ENCODE data around the gene LRRTM2.
"Not testable (repeated sequence)": the region's sequence is repeated elsewhere in the genome, so short reads cannot be mapped to it uniquely, and the experiment has no call there.

LRRTM2 gene, protein sequence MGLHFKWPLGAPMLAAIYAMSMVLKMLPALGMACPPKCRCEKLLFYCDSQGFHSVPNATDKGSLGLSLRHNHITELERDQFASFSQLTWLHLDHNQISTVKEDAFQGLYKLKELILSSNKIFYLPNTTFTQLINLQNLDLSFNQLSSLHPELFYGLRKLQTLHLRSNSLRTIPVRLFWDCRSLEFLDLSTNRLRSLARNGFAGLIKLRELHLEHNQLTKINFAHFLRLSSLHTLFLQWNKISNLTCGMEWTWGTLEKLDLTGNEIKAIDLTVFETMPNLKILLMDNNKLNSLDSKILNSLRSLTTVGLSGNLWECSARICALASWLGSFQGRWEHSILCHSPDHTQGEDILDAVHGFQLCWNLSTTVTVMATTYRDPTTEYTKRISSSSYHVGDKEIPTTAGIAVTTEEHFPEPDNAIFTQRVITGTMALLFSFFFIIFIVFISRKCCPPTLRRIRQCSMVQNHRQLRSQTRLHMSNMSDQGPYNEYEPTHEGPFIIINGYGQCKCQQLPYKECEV

DNA sequence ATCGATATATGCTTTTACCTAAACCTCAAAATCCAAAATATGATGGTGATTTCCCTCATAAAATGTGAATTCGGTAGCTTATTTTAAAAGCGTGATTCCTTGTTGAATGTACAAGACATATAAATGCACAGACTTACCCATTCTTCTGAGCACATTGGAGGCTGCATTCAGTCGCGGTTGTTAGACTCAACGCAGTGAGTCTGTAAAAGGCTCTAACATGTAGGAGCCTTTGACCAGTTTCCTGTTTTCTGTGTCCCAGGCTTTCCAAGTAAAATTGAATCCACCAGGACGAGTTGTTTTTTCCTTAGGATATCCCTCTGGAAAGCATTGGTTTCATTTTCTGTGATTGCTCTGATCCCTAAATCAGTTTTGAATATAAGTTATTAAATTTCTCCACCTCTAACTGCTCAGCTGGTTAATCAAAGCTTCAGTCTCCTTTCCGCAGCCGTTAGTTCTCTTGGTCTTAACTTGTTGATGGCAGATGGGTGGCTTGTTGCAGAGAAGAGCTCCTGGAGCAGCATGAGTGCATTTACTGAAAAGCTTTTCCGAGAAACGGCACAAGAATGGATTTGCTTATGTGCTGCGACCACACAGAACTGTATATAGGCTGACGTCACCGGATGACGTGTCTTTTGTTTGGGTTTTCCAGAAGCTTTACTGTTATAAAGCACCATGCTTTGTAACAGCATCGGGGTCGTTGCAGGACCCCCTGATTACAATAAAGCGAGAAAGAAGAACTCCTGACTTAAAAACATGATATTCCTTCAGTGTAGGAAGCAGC is at the start of gene LRRTM2:
Gene LRRTM2 (minus strand): TSS at position 565 of the 781 bp plus-strand sequence. CDS start 424 bp downstream, at position 141.
- DNase-seq, result no peak

DNA sequence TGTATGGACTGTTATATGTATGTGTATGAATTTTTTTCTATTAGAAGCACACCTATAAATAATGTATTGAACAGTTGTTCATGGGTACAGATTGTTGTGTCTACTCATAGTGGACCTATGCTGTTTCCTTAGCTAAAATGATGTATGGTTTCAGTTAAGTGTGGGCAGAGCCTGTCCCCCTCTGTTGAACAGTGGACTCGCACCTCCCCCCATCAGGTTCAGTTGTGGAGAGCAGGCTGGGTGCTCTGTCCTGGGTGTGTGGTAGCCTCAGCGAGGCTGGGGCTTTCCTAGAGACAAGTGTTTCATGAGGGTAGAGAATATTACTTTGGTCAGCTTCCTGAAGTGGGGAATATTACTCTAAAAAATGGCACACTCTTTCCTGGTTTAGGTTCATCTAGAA is 47.4 kb upstream of the LRRTM2 start:
- DNase-seq, result no peak

DNA sequence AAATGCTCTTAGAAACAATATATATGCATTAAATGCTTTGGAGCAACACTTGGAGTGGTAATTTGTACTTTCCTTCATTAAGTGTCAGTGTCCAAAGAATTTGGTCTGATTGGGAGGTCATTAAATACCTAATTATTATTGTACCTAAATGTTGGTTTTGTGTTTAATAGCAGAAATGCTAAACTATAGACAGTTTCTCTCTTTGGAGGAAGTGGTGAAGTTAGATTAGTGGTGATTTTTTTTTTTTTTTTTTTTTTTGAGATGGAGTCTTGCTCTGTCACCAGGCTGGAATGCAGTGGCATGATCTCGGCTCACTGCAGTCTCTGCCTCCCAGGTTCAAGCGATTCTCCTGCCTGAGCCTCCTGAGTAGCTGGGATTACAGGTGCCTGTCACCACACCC is 46.2 kb upstream of the LRRTM2 start:
- not testable (repeated sequence) for DNase-seq

DNA sequence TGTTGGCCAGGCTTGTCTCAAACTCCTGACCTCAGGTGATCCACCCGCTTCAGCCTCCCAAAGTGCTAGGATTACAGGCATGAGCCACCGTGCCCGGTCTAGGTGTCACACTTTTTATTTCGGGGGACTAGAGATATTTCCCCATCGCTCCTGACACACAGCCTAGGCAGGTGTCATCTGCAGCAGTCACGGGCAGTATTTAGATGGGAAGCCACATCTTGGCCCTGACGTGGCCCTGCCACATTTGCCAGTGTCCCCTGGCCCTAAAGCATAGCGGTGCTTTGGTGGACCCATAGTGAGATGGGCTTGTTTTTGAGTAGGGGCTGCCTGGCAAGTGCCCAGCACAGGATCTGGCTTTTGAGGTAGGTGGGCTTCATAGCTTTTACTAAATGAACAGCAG is 45.0 kb upstream of the LRRTM2 start:
- no peak for DNase-seq

DNA sequence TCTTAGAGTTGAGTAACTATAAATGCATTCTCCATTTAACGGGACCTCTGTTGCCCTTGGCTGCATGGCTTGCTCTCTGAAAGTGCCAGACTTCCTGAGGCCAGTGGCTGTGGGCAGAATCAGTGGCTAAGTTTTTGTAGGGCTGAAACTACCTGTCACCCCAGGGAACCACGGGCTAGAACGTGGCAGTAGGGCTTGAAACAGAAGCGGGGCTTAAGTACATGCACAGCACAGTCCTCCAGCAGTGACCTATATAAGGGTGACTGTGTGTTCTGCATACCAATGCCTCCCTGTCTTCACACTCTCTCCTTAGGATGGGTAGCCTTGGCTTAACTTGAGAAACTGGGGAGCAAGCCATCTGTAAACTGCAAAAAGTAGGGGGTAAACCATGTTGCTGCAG is 43.6 kb upstream of the LRRTM2 start:
- DNase-seq, result no peak

DNA sequence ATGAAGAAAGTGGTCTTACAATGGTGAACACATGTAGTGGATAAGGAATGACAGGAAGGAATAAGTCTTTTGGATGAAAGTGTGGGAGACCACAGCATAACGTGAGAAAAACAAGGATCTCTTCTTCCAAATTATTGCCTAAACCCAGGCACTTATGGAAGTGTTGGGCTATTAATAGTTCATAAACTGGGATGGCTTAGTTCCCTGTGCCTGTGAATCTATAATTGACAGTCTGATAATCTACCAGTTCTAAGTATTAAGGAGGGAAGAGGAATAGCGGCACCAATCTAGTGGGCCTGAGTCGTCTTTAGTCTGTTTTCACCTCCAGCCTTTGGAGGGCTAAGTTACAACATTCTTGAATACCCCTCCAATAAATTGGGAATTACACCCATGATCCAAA is 39.2 kb upstream of the LRRTM2 start:
- DNase-seq, result no peak

DNA sequence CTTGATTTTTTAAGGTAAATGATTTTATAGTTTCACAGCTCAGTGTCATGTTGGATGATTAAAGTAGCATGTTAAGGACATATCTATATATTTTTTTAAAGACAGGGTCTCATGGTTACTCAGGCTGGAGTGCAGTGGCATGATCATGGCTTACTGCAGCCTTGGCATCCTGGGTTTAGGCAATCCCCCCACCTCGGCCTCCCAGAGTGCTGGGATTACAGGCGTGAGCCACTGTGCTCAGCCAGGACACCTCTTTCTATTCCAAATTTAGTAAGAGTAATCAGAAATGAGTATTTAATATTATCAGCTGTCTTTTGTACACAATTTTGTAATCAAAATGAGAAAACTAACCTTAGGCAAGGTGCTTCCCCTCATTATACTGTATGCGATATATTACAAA is 38.6 kb upstream of the LRRTM2 start:
- no peak for DNase-seq

DNA sequence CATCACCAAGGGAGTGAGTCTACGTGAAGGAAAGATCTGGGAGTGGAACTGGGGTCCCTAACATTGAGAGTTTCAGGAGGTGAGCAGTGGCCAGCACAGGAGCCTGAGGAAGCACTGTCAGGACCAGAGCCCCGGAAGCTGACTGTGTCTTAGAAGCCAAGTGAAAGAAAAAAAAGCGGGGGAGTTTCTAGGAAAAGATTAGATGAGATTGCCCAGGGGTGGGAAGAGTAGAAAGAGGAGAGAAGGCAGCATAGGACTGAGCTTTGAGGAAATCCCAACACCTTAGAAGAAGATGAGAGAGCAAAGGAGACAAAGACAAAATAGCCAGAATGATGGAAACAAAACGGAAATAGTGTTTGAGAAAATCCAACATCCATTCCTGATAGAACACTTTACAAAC is 37.0 kb upstream of the LRRTM2 start:
- DNase-seq, result no peak

DNA sequence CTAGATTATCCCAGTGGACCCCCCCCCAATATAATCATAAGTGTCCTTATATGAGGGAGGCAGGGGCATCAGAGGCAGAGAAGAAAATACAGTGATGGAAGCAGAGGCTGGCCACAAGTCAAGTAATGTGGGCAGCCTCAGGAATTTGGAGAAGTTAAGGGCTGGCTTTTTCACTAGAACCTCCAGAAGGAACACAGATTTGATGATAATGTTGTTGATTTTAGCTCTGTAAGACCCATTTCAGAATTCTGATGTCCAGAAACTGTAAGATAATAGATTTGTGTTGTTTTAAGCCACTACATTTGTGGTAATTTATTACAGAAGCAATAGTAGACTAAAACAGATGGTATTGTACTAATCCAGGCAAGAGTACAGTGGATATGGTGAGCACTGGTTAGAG is 36.3 kb upstream of the LRRTM2 start:
- DNase-seq, result no peak

DNA sequence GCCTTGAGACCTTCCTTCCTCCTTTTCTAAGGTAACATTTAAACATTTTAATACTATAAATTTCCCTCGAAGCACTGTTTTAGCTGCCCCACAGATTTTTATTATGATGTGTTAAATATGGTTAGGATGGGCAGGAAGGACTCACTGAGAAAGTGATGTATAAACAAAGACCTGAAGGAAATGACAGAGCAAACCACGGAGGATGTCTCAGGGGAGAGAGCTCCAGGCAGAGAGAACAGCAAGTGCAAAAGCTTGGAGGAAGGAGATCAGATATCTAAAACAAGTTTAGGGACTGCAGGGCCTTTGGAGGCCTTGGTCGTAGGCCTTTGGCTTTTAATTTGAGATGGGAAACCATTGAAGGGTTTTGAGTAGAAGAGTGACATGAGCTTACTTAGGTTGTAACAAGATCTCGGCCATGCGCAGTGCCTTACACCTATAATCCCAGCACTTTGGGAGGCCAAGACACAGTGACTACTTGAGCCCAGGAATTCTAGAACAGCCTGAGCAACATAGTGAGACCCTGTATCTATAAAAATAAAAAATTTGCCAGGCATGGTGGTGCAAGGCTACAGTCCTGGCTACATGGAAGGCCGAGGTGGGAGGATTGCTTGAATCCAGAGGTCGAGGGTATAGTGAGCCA is 35.5 kb upstream of the LRRTM2 start:
- DNase-seq, result no peak

DNA sequence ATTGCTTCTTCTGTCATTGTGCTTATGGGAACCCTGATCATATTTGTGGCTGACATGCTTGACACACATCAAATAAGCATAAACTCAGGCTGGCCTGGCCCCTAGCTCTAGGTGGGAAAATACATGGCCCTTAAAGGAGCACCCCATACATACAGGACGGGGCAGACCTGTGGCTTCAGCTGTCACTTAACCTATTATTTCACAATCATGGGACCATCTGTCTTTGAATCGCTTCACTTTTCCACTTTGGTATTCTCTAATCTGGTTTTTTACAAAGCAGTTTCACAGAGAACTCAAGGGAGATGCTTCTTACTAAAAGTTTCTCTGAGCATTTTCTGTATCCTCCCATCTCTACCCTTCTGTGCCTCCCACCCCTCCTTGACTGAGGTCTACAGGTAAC is 34.6 kb upstream of the LRRTM2 start:
- no peak for DNase-seq

DNA sequence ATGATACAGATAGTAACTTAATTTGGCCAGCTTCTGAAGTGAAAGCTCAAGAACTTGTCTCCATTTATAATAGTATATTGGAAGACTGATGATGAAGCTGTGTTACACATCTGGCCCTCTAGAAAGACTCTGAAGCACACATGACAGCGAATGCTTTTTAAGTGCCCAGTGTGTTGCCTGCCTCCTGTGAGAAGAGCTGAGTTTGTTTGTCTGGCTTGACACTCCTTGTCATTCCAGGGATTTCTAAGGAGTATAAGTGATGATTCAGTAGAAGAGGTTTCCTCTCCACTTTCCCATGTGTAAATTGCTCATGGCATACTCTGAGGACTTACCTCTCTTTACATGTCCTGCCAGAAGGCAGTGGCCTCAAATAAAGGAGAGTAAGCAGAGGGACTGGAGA is 30.4 kb upstream of the LRRTM2 start:
- DNase-seq, result no peak

DNA sequence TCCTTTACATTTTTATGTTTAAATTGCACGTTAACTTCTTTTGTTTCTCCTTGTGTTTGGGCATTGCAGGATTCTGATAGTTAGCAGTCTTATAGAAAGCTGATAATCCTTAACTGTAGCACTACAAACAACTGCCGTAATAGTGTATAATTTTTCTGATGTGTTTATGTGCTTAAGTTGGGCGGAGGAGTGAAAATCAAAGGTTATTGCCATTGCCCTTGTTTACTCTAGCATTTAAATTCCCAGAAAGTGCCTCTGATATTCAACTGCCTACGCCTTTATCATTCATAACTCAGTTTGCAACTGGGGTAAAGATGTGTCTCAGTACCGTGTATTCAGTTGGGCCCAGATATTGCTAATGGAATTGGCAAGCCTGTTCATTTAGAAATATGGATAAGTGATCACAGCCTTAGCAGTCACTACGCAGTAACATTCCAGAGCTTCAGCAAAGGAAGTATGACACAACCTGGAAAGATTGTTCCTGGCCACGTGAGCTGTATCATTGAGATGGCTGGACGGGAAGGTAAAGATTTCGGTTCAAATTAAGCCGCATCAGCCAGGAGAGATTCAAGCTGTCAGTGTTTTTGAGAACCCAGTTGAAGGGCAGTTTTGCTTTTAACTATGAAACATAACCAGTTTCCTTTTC is 28.1 kb upstream of the LRRTM2 start:
- DNase-seq, result no peak

DNA sequence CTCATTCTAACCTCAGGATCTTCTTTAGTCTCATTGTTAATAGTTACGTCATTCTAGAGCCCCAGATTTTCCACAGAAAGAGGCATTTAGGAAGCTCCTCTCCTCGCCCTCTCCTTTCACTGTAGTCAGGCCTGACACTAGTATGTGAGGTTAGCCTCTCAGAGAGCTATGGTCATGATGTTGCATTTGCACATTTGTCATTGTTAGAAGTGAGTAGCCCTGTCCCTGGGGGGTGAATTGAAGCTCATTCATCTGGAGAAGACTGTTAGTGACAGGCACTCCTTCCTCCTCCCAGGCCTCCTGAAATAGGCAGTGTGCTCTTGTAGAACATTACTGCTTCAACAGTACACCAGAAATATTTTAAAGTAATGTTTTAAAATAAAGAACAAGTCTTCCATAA is 26.6 kb upstream of the LRRTM2 start:
- no peak for DNase-seq

DNA sequence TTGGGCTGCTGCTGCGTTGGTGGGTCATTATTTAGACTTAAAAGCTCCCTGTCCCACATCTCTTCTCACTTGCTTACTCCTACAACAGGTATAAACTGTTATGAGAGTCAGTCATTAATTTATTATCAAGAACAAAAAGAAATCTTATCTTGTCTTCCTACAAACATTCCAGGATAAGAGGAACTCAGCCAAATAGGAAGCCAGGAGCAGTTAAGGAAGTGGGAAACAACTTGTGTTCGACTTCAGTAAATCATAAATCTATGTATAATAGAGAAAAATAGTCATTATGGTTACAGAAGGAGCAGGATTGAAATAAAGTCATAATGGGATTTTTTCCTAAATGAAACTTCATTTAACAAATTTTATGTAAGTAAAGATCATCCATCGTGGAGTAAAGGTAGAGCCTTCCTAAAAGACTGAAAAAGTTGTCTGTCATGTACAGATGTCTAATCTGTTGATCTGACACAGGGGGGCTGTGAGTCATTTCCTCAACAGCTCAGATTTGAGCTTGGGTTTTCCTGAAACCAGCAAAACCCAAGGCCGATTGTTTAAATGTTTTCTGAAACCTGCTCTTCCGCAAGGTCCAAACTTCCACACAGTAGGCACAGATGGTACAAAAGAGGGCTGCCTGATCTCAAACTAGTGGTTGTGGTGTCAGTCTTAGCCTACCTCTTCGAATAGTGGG is 25.3 kb upstream of the LRRTM2 start:
- no peak for DNase-seq

DNA sequence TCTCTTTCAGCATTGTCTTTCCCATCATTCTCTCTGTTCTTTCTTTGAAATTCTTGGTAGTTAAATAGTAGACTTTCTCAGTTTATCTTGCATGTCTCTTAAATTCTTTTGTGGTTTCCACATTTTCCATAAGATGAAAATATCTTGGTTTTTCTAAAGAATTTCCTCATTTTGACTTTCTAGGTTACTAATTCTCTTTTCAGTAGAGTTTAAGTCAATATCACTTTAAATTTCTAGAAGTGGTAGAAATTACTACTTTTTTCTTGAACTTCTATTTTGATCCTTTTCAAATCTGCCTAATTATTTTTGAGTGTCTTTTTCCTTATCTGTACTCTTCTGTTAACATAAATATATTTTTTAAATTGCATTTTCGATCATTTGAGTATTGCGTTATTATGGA is 23.6 kb upstream of the LRRTM2 start:
- no peak for DNase-seq

DNA sequence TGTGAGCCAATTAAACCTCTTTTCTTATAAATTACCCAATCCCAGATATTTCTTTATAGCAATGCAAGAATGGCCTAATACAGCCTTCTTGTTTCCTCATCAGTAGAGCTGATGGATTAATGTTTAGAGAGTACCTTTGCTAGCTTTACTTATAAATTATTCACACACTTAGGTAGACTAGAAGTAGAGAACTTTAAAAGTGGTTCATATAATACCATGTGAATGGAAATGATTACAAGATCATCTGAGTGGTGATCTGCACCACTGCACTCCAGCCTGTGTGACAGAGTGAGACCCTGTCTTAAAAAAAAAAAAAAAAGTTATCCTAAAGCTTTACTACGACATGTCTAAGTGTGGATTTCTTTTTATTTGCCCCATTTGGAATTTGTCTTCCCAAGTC is 23.2 kb upstream of the LRRTM2 start:
- no peak for DNase-seq

DNA sequence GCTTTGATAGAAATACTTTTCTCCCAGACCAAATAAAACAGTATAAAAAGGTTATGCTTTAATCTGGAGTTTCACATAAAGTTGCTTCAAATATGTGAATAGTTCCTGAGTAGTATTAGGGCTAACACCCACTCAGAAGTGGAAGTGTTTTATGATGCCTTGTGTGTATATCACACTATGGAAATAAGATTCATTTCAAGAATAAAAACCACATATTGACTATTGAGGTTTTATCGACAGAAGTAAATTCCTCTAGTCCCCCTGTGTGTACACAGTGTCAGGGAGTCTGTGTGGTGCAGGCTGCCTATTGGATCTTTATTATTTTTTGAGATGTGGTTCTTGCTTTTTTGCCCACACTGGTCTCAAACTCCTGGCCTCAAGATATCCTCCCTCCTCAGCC is 20.8 kb upstream of the LRRTM2 start:
- DNase-seq, result no peak

DNA sequence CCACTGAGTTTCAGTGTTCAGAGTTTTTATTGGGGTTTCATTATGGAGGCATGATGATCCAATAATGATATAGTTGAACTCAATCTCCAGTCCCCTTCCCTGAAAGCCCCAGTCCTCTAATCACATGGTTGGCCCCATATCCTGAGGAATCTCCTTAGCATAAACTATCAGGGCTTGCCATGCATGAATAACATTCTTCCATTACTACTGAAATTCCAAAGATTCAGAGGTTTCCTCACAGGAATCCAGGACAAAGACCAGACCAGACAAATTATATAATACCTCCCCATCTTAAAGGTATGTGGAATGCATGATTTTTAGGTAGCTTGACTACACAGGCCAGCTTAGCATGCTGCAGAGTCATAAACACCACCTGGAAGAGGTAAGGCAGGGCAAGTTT is 15.5 kb upstream of the LRRTM2 start:
- DNase-seq, result no peak

DNA sequence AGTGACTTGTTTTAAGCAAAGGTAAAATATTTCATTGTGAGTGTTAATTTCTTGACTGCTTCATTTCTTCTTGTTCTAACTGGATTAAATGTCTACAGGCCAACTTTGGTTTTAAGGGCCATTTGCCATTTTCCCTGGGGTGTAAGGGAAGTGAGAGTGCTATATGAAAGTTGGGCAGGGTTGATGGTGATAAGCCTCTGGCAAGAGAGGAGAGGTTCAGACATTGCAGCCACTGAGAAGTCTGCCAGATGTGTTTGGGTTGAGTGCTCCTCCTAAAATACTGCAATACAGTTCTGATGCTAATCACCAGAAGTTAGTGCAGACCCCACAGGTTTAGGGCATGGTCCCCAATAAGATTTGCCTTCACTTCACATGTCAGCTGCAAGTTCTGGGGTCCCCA is 14.9 kb upstream of the LRRTM2 start:
- no peak for DNase-seq

DNA sequence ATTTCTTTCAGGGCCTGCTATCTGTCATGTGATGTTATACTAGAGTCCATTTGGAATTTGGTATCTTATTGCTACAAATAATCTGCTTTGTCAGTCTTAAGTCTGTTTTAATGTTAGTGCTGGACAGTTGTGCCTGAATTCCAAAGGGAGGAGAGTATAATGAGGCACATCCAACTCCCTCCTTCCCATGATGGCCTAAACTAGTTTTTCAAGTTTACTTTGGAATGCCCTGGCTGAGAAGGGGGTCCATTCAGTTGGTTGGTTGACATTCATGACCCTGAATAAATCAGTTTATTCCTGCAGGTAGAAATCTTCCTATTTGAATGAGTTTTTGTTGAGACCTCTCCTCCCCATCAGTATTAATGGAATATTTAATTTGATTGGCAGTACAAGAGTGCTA is 9.4 kb upstream of the LRRTM2 start:
- no peak for DNase-seq

DNA sequence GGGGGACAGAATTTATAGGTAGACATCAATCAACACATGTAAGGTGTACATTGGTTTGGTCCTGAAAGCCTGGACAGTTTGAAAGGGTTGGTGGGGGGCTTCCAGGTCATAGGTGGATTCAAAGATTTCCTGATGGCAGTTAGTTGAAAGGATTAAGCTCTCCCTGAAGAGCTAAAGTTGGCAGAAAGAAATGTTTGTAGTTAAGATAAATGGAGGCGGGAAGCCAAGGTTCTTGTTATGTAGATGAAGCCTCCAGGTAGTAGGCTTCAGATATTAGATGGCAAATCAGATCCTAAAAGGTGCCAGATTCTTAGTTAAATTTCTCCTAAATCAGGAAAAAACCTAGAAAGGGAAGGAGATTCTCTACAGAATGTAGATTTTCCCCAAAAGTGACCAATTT is 9.0 kb upstream of the LRRTM2 start:
- no peak for DNase-seq

DNA sequence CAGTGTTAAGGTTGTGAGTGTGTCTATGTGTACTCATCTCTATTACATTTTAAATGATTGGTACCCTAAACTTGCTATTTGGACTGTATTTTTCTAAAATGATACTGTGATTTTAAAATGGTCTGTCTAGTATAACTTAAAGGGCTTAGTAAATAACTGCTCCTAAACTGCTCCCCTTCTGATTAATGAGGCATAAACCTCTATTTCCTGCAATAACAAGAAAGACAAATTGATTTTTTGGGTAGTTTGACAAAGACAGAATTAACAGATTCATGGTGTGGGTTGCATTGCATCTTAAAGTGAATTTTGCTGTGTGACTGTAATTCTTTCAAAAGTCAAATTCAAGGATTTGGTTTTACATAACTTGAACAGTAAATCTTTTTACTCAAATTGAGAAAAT is 8.1 kb upstream of the LRRTM2 start:
- no peak for DNase-seq
